CD1c-positive myeloid dendritic cell (primary cell): ENCODE measurements around the gene FHOD3.
"Not testable (repeated sequence)": the region's sequence is repeated elsewhere in the genome, so short reads cannot be mapped to it uniquely, and the experiment has no call there.

Source experiments
- DNase-seq: peaks from one replicate; pipeline ENCODE4 v3.0.0-alpha.2; 2016; ENCODE audit errors: extremely low spot score

The FHOD3 gene

GRCh38 chr18:36752929-36753865 is 455.7 kb downstream of the FHOD3 start:
- DNase-seq, result no peak

DNA sequence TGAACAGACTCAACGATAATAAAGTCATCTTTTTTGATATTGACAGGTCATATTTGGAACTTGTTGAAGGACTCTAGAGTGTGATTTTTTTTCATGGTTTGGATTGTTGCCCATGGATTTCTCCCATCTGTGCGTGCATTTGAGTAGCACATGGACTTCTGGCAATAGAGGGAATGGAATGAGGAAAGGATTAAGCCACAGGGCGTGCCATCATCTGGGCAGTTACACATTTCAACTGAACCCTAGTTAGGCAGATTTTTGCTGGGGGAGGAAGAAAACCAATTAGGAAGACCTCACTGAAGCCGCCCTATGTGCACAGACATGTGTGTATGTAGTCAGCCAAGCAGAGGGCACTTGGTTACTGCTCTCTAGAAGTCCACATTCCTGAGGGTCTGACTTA is 458.7 kb downstream of the FHOD3 start:
- no peak for DNase-seq

DNA sequence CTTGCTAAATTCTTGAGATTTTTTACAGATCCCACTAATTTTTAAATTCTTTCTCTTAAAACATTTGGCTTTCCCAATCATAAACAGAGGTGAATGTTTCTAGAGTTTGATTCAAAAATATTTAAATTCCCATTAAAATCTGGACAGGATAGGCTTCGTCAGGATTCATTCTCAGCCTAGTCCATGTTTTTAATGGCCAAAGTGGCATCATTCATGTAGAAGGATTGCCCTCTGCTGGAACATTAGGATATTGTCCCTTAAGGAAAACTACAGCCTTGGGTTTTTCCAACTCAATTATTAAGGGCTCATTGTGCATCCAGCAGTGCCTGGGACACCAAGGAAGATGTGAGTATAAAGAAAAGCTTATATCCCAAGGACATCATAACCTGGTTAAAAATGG is 459.6 kb downstream of the FHOD3 start:
- DNase-seq, result no peak

DNA sequence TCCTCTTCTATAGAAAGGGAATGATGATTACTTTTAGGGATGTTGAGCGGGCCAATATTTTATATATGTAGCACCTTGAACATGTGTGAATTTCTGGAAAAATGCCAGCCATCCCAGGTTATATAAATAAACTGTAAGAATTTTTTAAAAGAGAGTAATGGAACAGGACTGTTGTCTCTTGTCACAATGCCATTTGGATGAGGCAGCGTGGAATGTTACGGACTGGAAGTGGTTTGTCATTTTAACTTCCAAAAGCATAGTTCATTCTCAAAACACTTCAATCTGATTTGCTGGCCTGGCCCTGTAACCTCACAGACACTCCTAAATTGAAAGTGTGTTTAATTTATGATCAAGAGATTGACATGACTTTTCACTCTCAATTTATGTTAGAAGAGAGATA is 460.5 kb downstream of the FHOD3 start:
- no peak for DNase-seq

- no peak for DNase-seq
These were observed 461.1 kb downstream of the FHOD3 start for GRCh38 chr18:36758623-36759022.

DNA sequence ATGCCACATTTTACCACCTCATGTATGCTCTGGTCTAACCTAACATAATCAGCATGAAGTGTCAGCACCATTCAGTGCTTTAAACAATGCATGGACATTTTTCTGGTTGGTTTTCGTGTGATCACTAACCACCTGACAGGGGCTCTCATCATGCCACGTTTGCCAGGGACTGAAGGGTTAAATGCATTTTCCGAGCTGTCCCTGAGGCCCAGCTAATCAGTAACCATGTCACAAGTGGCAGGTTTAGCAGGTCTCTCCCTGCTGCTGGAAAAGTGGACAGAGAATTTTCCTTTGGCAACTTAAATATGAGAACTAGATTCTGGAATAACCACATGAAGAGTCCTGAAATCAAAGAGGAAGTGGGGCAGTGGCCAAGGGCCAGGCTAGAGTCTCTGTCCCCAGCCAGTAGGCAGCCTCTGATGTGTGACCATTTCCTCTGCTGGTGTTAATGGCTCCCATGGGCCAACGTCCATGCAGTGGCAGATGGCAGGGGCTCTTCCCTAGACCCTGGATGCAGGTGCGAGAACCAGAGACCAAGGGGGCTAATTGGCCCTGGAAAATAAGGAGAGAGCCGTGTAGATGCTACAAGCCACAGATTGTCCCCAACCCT is 461.8 kb downstream of the FHOD3 start:
- no peak for DNase-seq

GRCh38 chr18:36760598-36760997 is 463.1 kb downstream of the FHOD3 start:
- no peak for DNase-seq

DNA sequence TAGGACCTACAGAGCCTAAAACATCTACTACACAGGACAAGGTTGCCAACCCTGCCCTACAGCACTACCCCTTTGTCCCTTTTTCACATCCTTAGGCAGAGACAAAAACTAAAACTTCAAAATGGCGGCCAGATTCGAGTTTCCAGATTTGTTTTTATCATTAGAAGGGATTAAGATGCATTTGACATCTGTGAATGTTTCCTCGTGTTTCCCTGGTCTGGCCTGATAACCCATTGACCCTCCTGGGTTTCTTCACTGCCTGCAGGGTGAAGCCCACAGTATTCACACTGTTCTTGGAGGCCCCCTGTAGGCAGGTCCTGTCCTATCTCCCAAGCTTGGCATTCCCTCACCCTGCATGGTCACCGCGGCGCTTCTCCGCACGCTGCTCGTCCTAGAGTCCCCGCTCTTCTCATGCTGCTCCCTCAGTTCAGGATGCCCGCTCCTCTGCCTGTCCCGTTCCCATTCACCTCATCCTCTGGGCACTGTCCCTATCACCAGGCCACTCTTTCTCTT is 463.7 kb downstream of the FHOD3 start:
- no peak for DNase-seq

- DNase-seq, result no peak
These were observed 464.6 kb downstream of the FHOD3 start for GRCh38 chr18:36762074-36762473.

GRCh38 chr18:36762965-36763364 is 465.5 kb downstream of the FHOD3 start:
- not testable (repeated sequence) for DNase-seq

DNA sequence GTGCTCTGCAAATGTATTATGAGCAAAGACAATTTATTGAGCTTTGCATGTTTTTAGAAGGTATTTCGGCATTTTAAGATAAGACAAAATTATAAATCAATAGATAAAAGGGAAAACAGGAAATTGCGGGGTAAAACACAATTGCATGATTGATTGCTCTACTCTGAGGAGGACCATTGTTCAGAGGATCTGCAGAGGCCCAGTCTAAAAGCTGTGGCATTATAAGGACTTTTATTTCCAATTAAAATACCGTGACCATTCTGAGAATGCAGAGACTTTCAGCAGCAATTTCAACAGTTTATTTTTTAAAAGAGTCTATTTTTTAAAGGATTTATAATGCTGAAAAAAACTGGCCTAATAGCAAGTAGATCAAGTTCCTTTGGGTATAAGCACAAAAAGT is 469.3 kb downstream of the FHOD3 start:
- no peak for DNase-seq

DNA sequence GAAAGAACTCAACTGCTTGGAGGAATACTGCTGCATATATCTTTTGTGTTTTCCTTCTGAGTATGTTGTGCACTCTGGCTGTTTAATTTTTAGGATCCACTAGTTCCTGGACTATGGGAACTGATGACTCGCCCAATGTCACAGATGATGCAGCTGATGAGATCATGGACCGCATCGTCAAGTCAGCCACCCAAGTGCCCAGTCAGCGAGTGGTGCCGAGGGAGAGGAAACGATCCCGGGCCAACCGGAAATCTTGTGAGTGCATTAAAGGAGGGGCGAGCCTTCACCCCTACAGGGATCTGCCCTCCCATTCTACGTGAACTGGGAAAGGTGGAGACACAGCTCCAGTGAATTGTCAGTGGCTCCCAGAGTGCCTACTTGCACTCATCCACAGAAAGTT is 471.7 kb downstream of the FHOD3 start:
- no peak for DNase-seq

- no peak for DNase-seq
These were observed 472.2 kb downstream of the FHOD3 start for GRCh38 chr18:36769611-36770314.

DNA sequence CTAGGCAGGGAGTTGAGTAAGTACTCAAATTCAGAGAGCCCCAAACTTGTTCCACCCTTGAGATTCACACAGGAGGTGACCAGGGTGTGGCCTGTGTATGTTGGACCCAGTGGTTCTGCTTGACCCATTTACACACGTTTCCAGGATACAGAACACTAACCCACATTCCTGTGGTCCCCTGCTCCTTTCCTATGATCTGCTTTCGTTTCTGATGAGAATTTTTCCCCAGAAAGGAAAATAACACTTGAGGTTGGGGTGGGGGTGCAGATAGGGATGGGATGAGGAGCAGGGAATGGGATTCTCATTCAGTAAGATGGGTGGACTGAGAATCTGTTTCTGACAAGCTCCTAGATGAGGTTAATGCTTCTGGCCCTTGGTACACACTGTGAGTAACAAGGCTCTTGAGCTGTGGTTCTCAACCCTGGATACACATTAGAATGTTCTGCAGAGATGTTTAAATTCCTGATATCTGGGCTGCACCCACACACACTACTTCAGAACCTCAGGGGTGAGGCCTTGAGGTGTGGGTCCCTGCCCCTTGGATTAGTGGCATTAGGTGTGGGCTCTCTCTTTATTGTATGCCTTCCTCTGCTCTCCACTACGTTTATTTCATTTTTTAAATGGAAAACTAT is 472.9 kb downstream of the FHOD3 start:
- DNase-seq, result no peak

- no peak for DNase-seq
These were observed 473.7 kb downstream of the FHOD3 start for GRCh38 chr18:36771245-36771644.

- DNase-seq, result no peak
These were observed 474.8 kb downstream of the FHOD3 start for GRCh38 chr18:36772241-36772723.

DNA sequence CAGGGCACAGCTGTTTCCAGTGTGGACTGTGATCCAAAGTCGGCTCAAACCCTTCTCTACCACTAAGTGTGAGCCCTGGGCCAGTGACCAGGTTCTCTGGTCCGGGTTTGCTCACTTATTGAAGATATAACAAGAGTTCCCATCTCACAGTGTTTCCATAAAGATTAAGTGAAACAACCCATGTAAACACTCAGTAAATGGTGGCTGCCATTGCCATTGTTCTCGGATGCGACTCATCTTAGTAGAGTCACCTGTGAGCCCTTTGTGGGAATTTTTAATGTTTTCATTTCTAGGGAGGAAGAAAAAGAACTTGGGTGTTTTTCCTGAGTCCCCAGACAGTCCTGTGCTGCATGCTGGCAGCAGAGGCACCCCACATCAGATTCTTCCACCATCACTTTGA is 477.9 kb downstream of the FHOD3 start:
- DNase-seq, result no peak

- DNase-seq, result no peak
These were observed 479.1 kb downstream of the FHOD3 start for GRCh38 chr18:36776650-36777049.

DNA sequence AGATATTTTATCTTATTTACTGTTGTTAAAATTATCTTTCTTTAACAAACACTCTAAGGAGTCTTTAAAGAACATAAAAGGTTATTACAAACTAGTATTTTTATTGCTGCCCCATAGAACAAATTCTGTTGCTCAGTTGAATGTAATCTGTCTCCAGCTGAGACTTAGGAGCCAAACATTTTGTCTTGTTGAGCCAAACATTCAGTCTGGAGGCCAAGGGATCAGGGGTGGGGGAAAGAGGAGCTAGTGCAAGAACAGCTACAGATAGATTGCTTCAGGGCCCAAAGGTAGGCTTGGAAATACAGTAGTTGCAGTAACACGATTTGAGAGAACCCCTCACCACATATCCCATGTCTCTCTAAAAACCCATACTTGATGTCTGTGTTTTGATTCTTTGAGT is 480.1 kb downstream of the FHOD3 start:
- DNase-seq, result no peak

GRCh38 chr18:36780748-36781147 is 483.2 kb downstream of the FHOD3 start:
- DNase-seq, result no peak

DNA sequence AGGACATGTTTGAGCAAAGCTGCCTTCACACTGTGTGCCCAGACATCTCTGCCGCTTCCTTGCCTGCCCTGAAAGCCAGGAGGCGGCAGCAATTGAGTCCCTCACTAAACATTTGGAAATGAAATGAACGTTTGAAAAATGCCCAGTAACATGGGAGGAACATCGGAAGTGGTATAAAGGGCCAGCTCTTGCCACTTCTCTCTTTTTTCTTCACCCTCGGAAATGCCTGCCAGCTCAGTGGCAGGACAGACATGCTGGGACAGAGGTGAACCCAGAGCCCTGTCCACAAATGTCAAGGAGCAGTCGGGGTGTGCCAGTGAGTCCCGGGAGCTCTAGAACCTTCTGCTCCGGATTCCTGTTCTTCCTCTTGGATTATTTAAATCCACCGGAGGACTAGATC is 485.2 kb downstream of the FHOD3 start:
- no peak for DNase-seq

- no peak for DNase-seq
These were observed 486.3 kb downstream of the FHOD3 start for GRCh38 chr18:36783792-36784191.
